ENCODE data around the gene CEBPE.
A peak's percentile ranks its signal among the peaks of the same experiment; 100 is the strongest.

The CEBPE gene

GRCh38 chr14:23142826-23143225 is 23.8 kb upstream of the CEBPE start:
- Histone ChIP-seq H3K4me1 (ENCODE audit: control insufficient read depth in 1 of 2, insufficient read depth in 2 of 2, low read length in 2 of 2) (peaks cover 8 to 10% of the 10 kb centered on the region in 2 donors), H3K27ac (ENCODE audit: low read length) (peak overlapping the region; percentile 54), H3K9me3 (ENCODE audit: control insufficient read depth in 1 of 2, low read length in 2 of 2) (no peaks in the 10 kb centered on the region), H3K4me3 (ENCODE audit: low read depth in 1 of 2, low read length in 2 of 2) (no peak overlapping the region), H3K36me3 (ENCODE audit: control insufficient read depth in 1 of 2, insufficient read depth in 2 of 2, low read length in 2 of 2) (peaks cover 0 to 4% of the 10 kb centered on the region in 2 donors), H3K27me3 (ENCODE audit: low read depth, low read length) (no peaks in the 10 kb centered on the region)

DNA sequence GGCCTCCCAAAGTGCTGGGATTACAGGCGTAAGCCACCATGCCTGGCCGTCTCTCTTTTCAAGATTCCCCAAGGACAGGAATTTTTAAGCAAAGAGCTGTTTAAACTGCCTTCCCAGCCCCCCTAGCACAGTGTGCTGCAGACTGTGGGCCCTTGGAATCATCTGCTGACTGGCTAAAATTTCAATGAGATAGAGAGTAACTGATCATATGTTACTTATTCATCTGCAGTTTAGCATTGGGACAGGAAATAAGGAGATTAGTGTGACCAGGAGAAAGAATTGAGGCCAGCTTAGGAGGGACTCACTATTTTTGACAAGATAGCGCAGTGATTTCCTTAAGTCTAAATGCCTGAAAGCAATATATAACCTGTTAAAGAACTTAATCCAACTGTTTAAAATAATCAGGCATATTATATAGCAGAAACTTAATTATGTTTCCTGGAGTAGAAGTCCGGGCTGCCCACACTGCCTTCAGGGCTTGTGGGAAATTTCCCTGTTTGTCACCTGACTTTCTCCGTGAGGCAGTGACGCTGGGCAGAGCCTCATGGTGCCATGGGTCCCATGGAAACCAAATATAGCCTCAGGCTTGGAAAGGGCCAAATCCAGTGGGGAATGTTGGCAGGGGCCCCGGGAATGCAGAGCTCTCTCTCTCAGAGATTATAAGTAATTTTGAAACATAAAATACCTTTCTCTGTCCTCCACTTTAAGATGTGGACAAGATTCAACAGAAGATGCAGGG is 22.8 kb upstream of the CEBPE start:
- H3K9me3 ChIP-seq (ENCODE audit: control insufficient read depth in 1 of 2, low read length in 2 of 2) = no peaks in the 10 kb centered on the region
- no peak overlapping the region for H3K4me3 ChIP-seq (ENCODE audit: low read depth in 1 of 2, low read length in 2 of 2)
- peaks cover 0 to 4% of the 10 kb centered on the region in 2 donors for H3K36me3 ChIP-seq (ENCODE audit: control insufficient read depth in 1 of 2, insufficient read depth in 2 of 2, low read length in 2 of 2)
- peak overlapping the region; percentile 54 for H3K27ac ChIP-seq (ENCODE audit: low read length)
- no peaks in the 10 kb centered on the region for H3K27me3 ChIP-seq (ENCODE audit: low read depth, low read length)
- peaks cover 8 to 12% of the 10 kb centered on the region in 2 donors for H3K4me1 ChIP-seq (ENCODE audit: control insufficient read depth in 1 of 2, insufficient read depth in 2 of 2, low read length in 2 of 2)

DNA sequence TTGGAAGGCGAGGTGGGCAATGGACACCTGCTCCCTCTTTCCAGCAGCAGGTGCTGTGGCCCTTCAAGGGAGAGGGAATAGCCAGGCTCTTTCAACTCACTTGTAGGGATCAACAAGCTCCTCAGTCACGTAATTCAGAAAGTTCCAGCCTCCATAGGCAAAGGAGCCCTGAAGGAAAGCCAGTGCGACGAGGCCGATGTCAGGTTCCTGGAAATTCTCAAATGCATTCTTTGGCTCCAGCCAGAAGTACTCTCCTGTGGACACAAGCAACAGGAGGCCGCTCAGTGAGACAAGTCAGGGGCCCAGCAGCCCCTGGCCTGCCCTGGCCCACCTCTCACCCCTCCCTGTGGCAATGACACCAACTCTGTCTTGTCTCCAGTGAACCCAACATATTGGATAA is 21.3 kb upstream of the CEBPE start:
- Histone ChIP-seq H3K27me3 (ENCODE audit: low read depth, low read length) (no peaks in the 10 kb centered on the region), H3K4me3 (ENCODE audit: low read depth in 1 of 2, low read length in 2 of 2) (no peak overlapping the region), H3K36me3 (ENCODE audit: control insufficient read depth in 1 of 2, insufficient read depth in 2 of 2, low read length in 2 of 2) (peaks cover 0 to 6% of the 10 kb centered on the region in 2 donors), H3K9me3 (ENCODE audit: control insufficient read depth in 1 of 2, low read length in 2 of 2) (no peaks in the 10 kb centered on the region), H3K27ac (ENCODE audit: low read length) (peak overlapping the region; percentile 64), H3K4me1 (ENCODE audit: control insufficient read depth in 1 of 2, insufficient read depth in 2 of 2, low read length in 2 of 2) (peaks cover 0 to 12% of the 10 kb centered on the region in 2 donors)

DNA sequence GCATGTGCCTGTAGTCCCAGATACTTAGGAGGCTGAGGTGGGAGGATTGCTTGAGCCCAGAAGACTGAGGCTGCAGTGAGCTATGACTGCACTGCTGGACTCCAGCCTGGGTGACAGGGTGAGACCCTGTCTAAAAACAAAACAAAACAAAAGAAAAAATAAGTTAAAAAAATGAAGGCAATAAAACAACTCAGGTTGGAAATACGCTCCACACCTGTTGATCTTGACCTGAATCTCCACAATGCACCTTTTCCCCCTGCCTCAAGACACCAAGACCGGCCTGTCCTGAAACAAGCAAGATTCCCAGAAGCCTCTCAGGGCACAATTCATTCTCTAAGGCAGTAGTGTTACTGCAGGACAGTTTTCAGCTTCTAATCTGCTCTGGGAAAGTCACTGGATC is 20.8 kb upstream of the CEBPE start:
- Histone ChIP-seq H3K36me3 (ENCODE audit: control insufficient read depth in 1 of 2, insufficient read depth in 2 of 2, low read length in 2 of 2) (peaks cover 0 to 6% of the 10 kb centered on the region in 2 donors), H3K4me1 (ENCODE audit: control insufficient read depth in 1 of 2, insufficient read depth in 2 of 2, low read length in 2 of 2) (peaks cover 0 to 12% of the 10 kb centered on the region in 2 donors), H3K9me3 (ENCODE audit: control insufficient read depth in 1 of 2, low read length in 2 of 2) (no peaks in the 10 kb centered on the region), H3K27ac (ENCODE audit: low read length) (peak overlapping the region; percentile 64), H3K4me3 (ENCODE audit: low read depth in 1 of 2, low read length in 2 of 2) (no peak overlapping the region), H3K27me3 (ENCODE audit: low read depth, low read length) (no peaks in the 10 kb centered on the region)

DNA sequence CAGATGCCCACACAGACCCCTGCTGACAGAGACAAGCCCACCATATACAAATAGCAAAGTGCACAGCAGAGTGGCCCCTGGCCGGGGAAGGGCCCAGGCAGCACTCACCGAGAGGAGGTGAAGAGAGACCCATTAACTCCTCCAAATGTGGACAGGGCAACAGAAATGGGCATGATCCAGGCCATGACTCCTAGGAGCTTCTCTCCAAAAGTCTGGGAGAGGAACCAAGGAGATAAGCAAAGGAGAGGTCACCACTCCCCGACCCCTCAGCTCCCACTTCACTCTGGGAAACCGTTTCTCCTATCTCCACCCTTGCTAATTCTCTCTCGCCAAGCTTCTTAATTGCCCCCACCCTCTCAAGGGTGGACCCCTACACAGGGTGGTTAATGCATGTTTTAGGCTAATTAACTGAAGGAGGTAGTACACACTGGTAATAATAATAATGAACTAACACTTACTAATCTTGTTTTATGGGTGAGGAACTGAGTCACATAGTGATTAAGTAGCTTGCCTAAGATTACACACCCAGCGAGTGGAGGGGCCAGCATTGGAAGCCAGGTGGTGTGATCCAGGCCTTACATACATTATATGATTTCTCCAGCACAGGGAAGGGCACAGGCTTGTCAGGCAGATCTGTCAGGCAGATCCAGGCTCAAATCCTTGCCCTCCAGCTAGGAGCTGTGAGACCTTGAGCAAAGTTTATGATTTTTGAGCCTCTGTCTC is 18.9 kb upstream of the CEBPE start:
- H3K9me3 ChIP-seq (ENCODE audit: control insufficient read depth in 1 of 2, low read length in 2 of 2) = no peaks in the 10 kb centered on the region
- H3K4me3 ChIP-seq (ENCODE audit: low read depth in 1 of 2, low read length in 2 of 2) = no peak overlapping the region
- H3K27ac ChIP-seq (ENCODE audit: low read length) = no peak overlapping the region
- peaks cover 0 to 11% of the 10 kb centered on the region in 2 donors for H3K4me1 ChIP-seq (ENCODE audit: control insufficient read depth in 1 of 2, insufficient read depth in 2 of 2, low read length in 2 of 2)
- H3K36me3 ChIP-seq (ENCODE audit: control insufficient read depth in 1 of 2, insufficient read depth in 2 of 2, low read length in 2 of 2) = peaks cover 0 to 6% of the 10 kb centered on the region in 2 donors
- no peaks in the 10 kb centered on the region for H3K27me3 ChIP-seq (ENCODE audit: low read depth, low read length)

GRCh38 chr14:23137192-23137812 is 18.2 kb upstream of the CEBPE start:
- H3K4me1 ChIP-seq (ENCODE audit: control insufficient read depth in 1 of 2, insufficient read depth in 2 of 2, low read length in 2 of 2) = peaks cover 0 to 6% of the 10 kb centered on the region in 2 donors
- peaks cover 1 to 6% of the 10 kb centered on the region in 2 donors for H3K36me3 ChIP-seq (ENCODE audit: control insufficient read depth in 1 of 2, insufficient read depth in 2 of 2, low read length in 2 of 2)
- H3K27ac ChIP-seq (ENCODE audit: low read length) = no peak overlapping the region
- no peaks in the 10 kb centered on the region for H3K27me3 ChIP-seq (ENCODE audit: low read depth, low read length)
- no peak overlapping the region for H3K4me3 ChIP-seq (ENCODE audit: low read depth in 1 of 2, low read length in 2 of 2)
- H3K9me3 ChIP-seq (ENCODE audit: control insufficient read depth in 1 of 2, low read length in 2 of 2) = no peaks in the 10 kb centered on the region

DNA sequence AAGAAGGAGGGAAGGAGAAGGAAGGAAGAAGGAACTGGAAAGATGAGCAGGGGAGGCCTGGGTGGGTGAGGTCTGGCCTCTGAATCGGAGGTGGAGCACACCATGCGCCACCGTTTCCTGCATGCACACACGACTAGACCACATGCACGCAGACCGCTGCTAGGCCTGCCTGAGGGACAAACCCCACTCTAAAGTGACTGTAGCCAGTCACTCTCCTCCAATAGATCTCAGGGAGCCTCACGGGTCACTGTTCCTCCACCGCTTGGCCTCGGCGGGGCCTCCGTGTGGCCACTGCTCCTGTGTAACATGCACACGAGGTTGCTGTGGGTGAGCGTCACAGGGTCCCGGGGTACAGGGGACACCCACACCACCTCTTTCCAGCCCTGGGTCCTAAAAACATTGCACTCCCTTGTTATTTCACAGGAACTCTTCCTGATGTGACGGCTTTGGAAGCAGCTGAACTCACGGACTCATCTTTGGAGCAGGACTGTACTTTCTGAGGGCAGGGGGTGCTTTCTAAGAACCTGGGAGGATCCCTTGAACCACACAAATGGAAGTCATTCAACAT is 17.6 kb upstream of the CEBPE start:
- H3K4me1 ChIP-seq (ENCODE audit: control insufficient read depth in 1 of 2, insufficient read depth in 2 of 2, low read length in 2 of 2) = peaks cover 0 to 6% of the 10 kb centered on the region in 2 donors
- peaks cover 3 to 6% of the 10 kb centered on the region in 2 donors for H3K36me3 ChIP-seq (ENCODE audit: control insufficient read depth in 1 of 2, insufficient read depth in 2 of 2, low read length in 2 of 2)
- no peaks in the 10 kb centered on the region for H3K27me3 ChIP-seq (ENCODE audit: low read depth, low read length)
- no peak overlapping the region for H3K4me3 ChIP-seq (ENCODE audit: low read depth in 1 of 2, low read length in 2 of 2)
- no peak overlapping the region for H3K27ac ChIP-seq (ENCODE audit: low read length)
- H3K9me3 ChIP-seq (ENCODE audit: control insufficient read depth in 1 of 2, low read length in 2 of 2) = no peaks in the 10 kb centered on the region

GRCh38 chr14:23132970-23133369 is 13.9 kb upstream of the CEBPE start:
- peaks cover 11 to 20% of the 10 kb centered on the region in 2 donors for H3K36me3 ChIP-seq (ENCODE audit: control insufficient read depth in 1 of 2, insufficient read depth in 2 of 2, low read length in 2 of 2)
- no peaks in the 10 kb centered on the region for H3K9me3 ChIP-seq (ENCODE audit: control insufficient read depth in 1 of 2, low read length in 2 of 2)
- H3K4me1 ChIP-seq (ENCODE audit: control insufficient read depth in 1 of 2, insufficient read depth in 2 of 2, low read length in 2 of 2) = peaks cover 0 to 10% of the 10 kb centered on the region in 2 donors
- no peak overlapping the region for H3K27ac ChIP-seq (ENCODE audit: low read length)
- H3K4me3 ChIP-seq (ENCODE audit: low read depth in 1 of 2, low read length in 2 of 2) = no peak overlapping the region
- H3K27me3 ChIP-seq (ENCODE audit: low read depth, low read length) = no peaks in the 10 kb centered on the region

GRCh38 chr14:23131482-23131881 is 12.4 kb upstream of the CEBPE start:
- H3K9me3 ChIP-seq (ENCODE audit: control insufficient read depth in 1 of 2, low read length in 2 of 2) = no peaks in the 10 kb centered on the region
- no peak overlapping the region for H3K4me3 ChIP-seq (ENCODE audit: low read depth in 1 of 2, low read length in 2 of 2)
- H3K27ac ChIP-seq (ENCODE audit: low read length) = no peak overlapping the region
- peaks cover 11 to 24% of the 10 kb centered on the region in 2 donors for H3K36me3 ChIP-seq (ENCODE audit: control insufficient read depth in 1 of 2, insufficient read depth in 2 of 2, low read length in 2 of 2)
- no peaks in the 10 kb centered on the region for H3K27me3 ChIP-seq (ENCODE audit: low read depth, low read length)
- peaks cover 0 to 6% of the 10 kb centered on the region in 2 donors for H3K4me1 ChIP-seq (ENCODE audit: control insufficient read depth in 1 of 2, insufficient read depth in 2 of 2, low read length in 2 of 2)

- H3K9me3 ChIP-seq (ENCODE audit: control insufficient read depth in 1 of 2, low read length in 2 of 2) = no peaks in the 10 kb centered on the region
- H3K27me3 ChIP-seq (ENCODE audit: low read depth, low read length) = no peaks in the 10 kb centered on the region
- no peak overlapping the region for H3K27ac ChIP-seq (ENCODE audit: low read length)
- H3K4me3 ChIP-seq (ENCODE audit: low read depth in 1 of 2, low read length in 2 of 2) = no peak overlapping the region
- peaks cover 8 to 24% of the 10 kb centered on the region in 2 donors for H3K36me3 ChIP-seq (ENCODE audit: control insufficient read depth in 1 of 2, insufficient read depth in 2 of 2, low read length in 2 of 2)
- peaks cover 0 to 6% of the 10 kb centered on the region in 2 donors for H3K4me1 ChIP-seq (ENCODE audit: control insufficient read depth in 1 of 2, insufficient read depth in 2 of 2, low read length in 2 of 2)
Measured at GRCh38 chr14:23130871-23131270, 11.8 kb upstream of the CEBPE start.

DNA sequence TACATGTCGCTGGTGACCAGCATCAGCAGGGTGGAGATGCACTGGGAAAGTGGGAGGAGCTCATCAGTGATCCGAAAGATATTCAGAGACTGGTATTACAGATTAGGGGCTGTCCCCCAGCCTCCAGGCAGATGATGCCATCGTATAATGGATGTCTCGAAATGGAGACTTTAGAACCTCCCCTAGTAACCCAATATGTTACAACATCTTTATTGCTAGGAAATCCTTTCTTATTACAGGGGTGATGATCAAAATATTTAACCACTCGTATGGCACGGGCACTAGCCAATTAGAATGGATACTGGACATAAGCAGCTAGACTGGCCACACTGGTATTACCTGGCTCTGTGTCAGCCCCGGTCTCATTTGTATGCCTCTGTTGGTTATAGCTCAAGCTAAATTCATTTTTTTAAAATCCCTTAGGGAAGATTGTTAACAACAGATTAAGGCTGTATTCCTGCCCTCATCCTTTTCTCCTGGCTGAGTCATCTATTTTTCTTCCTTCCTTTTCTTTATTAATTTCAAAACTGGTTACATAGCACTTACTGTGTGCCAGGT is 10.8 kb upstream of the CEBPE start:
- Histone ChIP-seq H3K4me3 (ENCODE audit: low read depth in 1 of 2, low read length in 2 of 2) (no peak overlapping the region), H3K36me3 (ENCODE audit: control insufficient read depth in 1 of 2, insufficient read depth in 2 of 2, low read length in 2 of 2) (peaks cover 8 to 24% of the 10 kb centered on the region in 2 donors), H3K9me3 (ENCODE audit: control insufficient read depth in 1 of 2, low read length in 2 of 2) (no peaks in the 10 kb centered on the region), H3K27me3 (ENCODE audit: low read depth, low read length) (no peaks in the 10 kb centered on the region), H3K27ac (ENCODE audit: low read length) (no peak overlapping the region), H3K4me1 (ENCODE audit: control insufficient read depth in 1 of 2, insufficient read depth in 2 of 2, low read length in 2 of 2) (peaks cover 0 to 6% of the 10 kb centered on the region in 2 donors)

Data from muscle layer of duodenum (tissue), 2 donors.